NCI-H1092 (cell line): Measurements from ENCODE around the gene RAP1A.
"Not testable (repeated sequence)": the region's sequence is repeated elsewhere in the genome, so short reads cannot be mapped to it uniquely, and the experiment has no call there.

ENCODE experiments used
- DNase-seq: peaks from one replicate; lab custom pipeline; 2025; lab: John Stamatoyannopoulos, UW

Gene RAP1A

DNA sequence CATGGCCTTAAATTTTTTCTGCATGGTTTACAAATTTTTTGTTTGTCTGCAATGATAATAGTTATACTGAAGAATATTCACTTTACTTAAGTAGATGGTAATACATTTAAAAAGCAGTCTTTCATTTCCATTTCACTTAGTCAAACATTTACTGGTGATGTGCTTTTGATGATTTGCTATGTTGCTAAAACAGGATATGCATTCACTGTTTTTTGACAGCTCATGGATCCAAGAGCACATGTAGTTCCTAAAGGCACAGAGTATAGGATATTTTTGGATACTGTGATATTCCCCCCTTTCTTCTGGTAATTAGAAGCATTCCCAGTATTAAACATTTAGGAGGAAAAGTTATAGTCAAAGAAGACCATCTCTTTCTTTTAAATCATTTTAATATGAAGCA, 45.9 kb downstream of the RAP1A start:
- DNase-seq = no peak

DNA sequence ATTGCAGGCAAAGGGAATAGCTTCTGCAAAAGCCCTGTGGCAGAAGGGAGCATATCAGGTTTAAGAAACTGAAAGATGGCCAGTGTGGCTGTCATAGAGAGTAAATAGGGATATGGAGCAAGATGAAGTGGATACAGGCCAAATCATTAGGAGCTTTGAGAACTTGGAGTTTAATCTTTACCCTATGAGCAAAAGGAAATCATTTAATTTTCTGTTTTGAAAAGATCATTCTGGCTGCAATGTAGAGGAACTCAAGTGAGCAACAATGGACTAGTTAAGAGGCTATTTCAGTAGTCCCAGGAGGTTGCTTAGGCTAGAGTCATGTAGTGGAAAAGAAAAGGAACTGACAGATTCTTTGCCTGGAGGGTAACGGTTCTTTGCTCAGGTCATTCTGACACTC, 47.2 kb downstream of the RAP1A start:
- DNase-seq = no peak

DNA sequence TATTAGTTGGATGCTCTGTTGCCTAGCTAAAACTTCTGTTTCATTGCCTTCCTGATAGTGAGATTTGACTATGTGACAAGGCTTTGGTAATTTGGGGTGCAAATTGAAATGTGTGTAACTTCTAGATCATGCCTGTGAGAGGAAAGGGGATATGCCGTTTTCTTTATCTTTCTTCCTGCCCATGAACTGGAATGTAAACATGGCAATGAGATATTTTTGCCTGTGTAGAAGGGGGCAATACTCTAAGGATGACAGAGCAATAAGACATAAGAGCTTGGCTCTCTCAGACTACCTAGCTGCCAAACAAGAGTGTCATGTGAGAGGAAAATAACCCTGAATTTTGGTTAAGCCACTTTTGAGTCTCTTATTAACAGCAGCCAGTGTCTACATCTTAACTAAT, 49.7 kb downstream of the RAP1A start:
- DNase-seq = no peak

DNA sequence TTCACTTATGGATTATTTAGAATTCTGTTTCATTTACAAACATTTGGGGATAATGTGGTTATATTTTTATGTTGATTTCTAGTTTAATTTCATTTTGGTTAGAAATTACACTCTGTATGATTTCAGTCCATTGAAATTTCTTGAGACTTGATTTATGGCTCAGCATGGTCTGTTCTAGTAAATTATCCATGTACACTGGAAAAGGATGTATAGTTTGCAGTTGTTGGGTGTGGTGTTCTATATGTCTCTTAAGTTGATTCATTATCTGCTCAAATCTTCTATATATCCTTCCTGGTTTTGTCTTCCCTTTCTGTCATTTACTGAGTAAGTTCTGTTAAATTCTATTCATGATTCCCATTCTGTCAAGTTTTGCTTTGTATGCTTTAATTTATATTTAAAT, 52.3 kb downstream of the RAP1A start:
- DNase-seq = no peak

DNA sequence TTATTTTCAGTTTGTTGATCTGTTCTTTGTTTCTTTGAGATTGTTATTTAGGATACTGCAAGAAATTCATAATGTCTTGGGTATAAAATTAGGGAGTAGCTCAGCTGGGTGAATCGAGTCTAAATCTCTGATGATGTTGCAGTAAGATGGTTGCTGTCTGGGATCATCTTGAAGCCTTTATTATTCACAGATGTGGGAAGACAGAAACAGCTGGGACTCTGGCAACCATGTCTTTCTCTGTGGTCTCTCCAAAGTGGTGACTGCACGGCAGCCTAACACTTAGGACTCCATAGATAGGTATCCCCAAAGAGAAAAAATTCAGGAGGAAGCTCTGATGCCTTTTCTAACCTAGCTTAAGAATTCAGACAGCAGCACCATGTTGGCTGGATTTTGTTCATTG, 52.7 kb downstream of the RAP1A start:
- DNase-seq = no peak

DNA sequence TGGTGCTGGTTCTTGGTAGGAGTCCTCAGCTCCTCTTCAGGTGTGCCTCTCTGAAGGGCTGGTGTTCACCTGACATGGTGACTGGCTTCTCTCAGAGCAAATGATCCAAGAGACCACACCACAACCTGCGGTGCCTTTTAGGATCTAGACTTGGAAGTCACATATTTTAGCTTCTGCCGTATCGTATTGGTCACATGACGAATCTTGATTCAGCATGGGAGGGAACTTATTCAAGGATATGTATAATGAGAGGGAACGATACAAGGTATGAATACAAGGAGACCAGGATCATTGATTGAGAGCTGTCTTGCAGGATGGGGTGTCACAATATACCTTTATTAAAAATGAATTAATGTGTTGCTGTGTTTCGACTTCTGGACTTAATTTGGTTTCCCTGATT, 58.0 kb downstream of the RAP1A start:
- DNase-seq = no peak

DNA sequence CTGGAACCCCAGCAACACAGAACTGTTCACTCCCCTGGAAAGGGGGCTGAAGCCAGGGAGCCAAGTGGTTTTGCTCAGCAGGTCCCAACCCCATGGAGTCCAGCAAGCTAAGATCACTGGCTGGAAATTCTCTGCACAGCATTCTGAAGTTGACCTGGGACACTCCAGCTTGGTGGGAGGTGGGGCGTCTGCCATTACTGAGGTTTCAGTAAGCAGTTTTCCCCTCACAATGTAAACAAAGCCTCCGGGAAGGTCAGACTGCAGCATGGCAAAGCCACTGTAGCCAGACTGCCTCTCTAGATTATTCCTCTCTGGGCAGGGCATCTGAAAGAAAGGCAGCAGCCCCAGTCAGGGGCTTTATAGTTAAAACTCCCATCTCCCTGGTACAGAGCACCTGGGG, 60.0 kb downstream of the RAP1A start:
- DNase-seq = no peak

DNA sequence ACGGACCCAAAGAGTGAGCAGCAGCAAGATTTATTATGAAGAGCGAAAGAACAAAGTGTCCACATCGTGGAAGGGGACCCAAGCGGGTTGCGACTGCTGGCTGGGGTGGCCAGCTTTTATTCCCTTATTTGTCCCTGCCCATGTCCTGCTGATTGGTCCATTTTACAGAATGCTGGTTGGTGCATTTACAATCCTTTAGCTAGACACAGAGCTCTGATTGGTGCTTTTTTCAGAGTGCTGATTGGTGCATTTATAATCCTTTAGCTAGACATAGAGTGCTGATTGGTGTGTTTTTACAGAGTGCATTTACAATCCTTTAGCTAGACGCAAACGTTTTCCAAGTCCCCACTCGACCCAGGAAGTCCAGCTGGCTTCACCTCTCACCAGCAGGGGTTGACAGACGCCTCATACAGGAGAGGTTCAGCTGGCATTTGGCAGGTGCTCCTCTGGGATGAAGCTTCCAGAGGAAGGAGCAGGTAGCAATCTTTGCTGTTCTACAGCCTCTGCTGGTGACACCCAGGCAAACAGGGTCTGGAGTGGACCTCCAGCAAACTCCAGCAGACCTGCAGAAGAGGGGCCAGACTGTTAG, 60.7 kb downstream of the RAP1A start:
- not testable (repeated sequence) for DNase-seq

DNA sequence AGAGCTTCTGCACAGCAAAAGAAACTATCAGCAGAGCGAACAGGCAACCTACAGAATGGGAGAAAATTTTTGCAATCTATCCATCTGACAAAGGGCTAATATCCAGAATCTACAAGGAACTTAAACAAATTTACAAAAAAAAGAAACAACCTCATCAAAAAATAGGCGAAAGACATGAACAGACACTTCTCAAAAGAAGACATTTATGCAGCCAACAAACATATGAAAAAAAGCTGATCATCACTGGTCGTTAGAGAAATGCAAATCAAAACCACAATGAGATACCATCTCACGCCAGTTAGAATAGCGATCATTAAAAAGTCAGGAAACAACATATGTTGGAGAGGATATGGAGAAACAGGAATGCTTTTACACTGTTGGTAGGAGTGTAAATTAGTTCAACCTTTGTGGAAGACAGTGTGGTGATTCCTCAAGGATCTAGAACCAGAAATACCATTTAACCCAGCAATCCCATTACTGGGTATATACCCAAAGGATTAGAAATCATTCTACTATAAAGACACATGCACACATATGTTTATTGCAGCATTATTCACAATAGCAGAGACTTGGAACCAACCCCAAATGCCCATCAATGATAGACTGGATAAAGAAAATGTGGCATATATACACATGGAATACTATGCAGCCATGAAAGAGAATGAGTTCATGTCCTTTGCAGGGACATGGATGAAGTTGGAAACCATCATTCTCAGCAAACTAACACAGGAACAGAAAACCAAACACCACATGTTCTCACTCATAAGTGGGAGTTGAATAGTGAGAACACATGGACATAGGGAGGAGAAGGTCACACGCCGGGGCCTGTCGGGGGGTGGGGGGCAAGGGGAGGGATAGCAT, 65.9 kb downstream of the RAP1A start:
- not testable (repeated sequence) for DNase-seq

DNA sequence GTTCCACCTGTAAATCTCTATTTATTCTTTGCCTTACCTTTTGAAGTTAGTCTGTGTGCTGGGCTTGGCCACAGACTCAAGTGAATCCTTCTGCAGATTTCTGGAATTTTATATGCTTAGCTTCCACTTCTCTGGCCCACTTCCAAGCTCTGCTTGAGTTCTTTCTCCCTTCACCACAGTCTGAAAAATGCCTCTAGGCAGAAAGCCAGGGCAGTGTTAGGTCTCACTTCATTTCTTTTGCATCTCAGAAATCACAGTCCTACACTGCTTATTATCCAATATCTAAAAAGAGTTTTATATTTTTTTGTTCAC, 70.7 kb downstream of the RAP1A start:
- no peak for DNase-seq

DNA sequence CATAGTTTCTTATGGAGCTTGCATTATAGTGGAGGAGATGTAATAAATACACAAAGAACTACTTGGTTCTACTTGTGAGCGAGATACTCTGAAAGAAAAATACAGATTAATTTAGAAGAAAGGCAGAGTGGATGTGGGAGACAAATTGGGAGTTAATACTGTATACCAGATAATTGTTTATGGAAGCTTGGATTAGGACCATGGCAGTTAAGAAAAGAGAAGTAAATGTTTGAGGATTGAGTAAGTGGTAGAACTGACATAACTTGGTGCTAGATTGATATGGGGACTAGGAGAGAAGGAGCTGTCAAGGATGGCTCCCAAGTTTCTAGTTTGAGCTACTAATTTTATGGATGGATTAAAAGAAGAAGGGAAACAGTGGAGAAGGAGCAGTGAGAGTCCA, 72.3 kb downstream of the RAP1A start:
- DNase-seq = no peak

DNA sequence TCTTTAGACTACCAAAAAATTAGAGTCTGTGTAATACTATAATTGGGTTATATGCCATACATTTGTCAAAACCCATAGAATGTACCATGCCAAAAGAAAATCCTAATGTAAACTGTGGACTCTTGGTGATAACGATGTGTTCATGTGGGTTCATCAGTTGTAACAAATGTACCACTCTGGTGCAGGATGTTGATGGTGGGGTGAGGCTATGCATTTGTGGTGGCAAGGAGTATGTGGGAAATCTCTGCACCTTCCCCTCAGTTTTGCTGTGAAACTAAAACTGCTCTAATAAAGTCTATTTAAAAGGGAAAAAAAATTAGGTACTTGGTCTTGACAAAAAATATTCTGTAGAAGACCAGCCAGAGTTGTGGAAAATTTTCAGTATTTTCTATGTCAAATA, 76.2 kb downstream of the RAP1A start:
- DNase-seq = no peak

DNA sequence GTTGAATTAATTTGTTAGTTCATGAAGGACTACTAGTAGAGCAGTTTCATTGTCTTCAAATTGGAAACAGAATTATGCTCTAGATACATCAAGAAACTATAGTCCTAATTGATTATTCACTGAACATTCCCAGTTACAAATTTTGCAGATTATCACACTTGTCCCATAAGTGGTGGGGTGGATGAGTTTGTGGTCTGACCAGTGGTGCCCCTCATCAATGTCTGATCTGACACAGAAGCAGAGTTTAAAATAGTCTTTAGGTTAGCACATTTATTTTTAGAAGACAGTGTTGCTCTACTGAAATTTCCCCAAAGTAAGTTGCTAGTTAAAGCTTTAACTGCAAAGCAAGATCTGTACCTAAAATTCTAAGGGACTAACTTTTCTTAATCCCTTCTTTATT, 76.7 kb downstream of the RAP1A start:
- DNase-seq = no peak

DNA sequence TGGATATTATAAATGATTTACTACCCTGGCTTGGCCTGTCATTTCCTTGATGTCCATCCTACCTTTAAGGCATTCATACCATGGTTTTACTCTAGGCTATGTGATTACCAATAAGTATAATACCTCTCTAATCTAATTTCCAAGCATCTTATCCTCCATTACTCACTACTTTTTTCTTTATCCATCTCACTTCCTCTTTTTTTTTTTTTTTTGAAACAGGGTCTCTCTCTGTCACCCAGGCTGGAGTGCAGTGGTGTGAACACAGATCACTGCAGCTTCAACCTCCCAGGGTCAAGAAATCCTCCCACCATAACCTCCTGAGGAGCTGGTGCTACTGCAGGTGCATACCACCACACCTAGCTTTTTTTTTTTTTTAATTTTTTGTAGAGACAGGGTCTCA, 79.7 kb downstream of the RAP1A start:
- DNase-seq = no peak

DNA sequence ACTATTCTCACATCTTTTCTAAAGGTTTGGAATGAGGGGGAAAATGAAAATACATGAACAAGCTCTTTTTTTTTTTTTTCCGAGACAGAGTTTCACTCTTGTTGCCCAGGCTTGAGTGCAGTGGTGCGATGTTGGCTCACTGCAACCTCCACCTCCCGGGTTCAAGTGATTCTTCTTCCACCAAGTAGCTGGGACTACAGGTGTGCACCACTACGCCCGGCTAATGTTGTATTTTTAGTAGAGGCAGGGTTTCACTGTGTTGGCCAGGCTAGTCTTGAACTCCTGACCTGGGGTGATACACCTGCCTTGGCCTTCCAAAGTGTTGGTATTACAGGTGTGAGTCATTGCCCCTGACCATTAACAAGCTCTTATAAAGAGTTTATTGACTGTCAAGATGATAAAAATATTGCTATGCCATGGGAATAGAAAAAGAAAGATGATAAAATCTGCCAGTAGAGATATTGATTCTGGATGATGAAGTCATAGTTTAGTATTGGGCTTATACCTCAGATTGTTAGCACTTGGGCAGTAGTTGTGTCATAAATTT, 83.0 kb downstream of the RAP1A start:
- DNase-seq = no peak

DNA sequence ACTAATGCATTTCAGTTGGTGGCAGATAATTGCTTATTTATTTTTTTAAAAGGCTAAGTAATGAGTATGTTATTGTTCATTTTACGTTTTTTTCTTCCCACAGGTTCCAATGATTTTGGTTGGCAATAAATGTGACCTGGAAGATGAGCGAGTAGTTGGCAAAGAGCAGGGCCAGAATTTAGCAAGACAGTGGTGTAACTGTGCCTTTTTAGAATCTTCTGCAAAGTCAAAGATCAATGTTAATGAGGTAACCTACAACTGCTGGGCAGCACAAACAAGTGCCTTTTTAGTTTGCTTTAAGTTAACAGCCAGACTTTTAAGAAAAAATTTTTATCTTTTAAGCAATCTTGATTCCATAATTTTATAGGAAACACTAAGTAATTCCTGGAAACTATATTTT, 84.7 kb downstream of the RAP1A start:
- DNase-seq = no peak

DNA sequence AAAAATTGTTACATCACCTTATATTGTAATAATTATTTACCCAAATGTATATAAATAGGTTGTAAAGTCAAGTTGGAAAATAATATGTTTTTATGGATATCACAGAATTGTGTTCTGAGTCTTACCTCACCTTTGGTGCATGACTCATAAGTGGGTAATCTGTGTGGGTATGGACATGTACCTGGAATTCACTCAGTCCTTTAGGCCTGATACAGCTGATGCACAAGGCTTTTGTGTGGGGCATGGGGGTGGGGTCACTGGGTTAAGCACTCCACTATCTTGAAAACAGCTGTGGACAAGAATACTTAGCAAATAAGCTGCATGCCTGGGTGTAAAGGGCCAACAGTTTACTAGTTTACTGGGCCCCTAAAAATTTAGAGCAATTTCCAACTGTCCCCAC, 85.2 kb downstream of the RAP1A start:
- DNase-seq = no peak

DNA sequence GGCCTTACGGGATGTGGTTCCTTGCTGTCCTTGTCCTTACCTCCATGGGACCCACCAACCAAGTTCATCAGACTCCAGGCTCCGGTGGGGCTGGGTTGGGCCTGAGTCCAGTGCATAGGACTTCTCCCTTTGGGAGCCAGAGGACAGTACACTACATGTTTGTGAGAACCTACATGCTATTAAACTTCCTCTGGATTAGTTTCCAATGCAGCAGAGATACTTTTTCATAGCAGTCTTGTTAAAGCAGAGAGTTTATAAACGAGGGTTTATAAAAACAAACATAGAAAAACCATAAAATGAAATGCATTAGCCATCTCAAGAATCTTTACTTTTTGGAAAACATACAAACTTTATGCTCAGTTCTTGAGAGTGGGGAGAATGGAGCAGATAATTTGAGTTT, 86.3 kb downstream of the RAP1A start:
- DNase-seq = no peak

DNA sequence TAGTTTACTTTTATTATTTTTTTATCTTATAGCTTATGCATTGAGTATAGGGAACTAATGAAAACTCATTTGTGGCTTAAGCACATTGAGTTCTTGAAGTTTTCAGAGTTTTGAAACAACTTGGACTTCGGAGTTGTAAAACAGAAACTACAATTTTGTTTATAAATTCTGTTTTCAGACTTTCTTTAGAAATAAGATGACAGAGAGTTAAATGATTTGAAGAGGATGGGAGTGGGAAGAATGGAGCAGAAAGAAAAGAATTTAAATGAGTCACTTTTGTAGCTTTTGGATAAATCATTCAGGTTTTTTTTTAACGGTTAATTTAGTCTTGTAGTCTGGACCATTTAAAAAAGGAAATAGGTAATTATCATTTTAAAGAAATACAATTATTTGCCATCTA, 87.3 kb downstream of the RAP1A start:
- no peak for DNase-seq

DNA sequence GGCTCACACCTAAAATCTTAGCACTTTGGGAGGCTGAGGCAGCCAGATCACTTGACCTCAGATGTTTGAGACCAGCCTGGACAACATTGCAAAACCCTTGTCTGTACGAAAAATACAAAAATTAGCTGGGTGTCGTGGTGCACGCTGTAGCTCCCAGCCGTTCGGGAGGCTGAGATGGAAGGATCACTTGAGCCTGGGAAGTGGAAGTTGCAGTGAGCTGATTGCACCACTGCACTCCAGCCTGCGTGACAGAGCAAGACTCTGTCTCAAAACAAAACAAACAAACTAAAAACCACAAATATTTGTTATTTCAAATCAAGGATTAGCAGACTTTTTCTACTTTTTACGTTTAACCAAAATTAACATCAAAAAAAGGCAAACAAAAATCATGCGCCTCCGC, 88.3 kb downstream of the RAP1A start:
- DNase-seq = no peak

DNA sequence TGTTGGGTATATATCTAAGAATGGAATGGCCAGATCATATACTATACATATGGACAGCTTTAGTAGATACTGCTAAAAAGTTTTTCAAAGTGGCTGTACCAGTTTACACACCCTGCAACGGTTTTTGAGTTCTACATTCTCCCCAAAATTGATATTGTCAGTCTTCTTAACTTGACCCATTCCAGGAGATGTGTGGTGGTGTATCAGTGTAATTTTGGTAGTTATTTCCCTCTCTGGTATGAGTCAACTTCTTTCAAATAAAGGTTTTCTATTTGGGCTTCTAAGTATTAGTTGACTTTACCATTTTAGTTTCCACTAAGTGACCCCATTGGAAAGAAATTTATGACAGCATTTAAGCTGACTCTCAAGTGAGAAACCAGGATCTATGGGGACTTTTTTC, 90.4 kb downstream of the RAP1A start:
- no peak for DNase-seq

DNA sequence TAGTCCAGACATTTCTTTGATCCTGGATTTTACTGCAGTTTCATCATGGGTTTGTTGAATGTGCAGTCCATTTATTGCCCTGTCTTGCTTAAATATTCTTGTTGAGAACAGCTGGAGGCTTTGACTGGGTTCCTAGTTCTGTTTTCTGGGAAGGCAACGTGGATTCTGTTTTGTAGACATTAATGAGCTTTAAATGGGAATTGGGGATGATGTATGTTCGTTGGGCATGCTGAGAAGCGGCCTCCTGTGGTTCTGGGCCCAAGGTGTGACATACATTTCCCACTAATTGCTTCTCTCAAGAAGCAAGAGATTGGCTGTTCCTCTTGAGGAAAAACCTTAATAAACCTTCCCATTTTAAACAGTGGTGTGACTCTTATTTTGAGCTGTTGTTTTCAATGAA, 96.7 kb downstream of the RAP1A start:
- no peak for DNase-seq

DNA sequence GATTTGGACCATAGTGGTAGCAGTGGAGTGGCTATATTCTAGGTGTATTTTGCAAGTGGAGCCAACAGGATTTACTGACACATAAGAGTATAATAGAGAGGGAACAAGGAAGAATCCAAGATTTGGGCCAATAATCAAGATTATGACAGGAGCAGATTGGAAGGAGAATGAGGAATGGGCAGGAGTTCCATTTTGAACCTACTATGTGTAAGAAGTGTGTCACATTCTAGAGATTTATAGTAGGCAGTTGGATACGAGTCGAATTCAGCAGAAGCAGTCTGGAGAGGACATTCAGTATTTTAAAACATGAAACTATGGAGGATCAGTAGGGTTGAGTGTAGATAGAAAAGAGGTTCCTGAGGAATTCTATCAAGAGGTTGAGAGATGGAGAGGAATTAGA, 97.9 kb downstream of the RAP1A start:
- no peak for DNase-seq

DNA sequence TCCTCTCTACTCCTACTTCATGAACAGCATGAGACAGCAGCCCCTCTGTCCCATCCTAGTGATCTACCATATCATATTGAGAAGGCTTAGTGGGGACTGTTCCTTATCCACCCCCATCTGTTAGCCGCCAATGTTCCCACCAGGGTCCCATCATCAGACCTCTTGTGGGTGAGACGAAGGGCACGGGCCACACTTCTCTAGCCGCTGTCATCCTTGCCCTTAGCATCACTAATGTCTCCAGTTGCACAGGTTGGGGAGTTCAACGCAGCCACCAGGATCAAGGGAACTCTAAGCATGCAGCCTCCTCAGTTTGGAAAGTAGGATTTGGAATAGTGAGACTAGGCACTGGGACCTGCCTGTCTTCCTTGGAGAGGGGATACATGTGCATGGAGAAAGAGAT, 99.5 kb downstream of the RAP1A start:
- no peak for DNase-seq
